ENCODE results near the gene ABCC10.
"Not testable (repeated sequence)": the region's sequence is repeated elsewhere in the genome, so short reads cannot be mapped to it uniquely, and the experiment has no call there.

Gene ABCC10

GRCh38 chr6:43412541-43412940, 14.8 kb upstream of the ABCC10 start:
- no peak for DNase-seq (ENCODE audit: low read depth)

- no peak for DNase-seq (ENCODE audit: low read depth)
These were observed 14.3 kb upstream of the ABCC10 start for GRCh38 chr6:43413002-43413401.

GRCh38 chr6:43415275-43415674, 12.1 kb upstream of the ABCC10 start:
- not testable (repeated sequence) for DNase-seq (ENCODE audit: low read depth)

- DNase-seq (ENCODE audit: low read depth) = no peak
These were observed 10.4 kb upstream of the ABCC10 start for GRCh38 chr6:43416935-43417334.

- DNase-seq (ENCODE audit: low read depth) = no peak
These were observed 7.2 kb upstream of the ABCC10 start for GRCh38 chr6:43420012-43420709.

- no peak for DNase-seq (ENCODE audit: low read depth)
These were observed 5.5 kb upstream of the ABCC10 start for GRCh38 chr6:43421831-43422230.

- not testable (repeated sequence) for DNase-seq (ENCODE audit: low read depth)
These were observed 2.3 kb upstream of the ABCC10 start for GRCh38 chr6:43425083-43425482.

- no peak for DNase-seq (ENCODE audit: low read depth)
These were observed 374 bp upstream of the ABCC10 start for GRCh38 chr6:43426928-43427405.

- no peak for DNase-seq (ENCODE audit: low read depth)
These were observed 800 bp downstream of the ABCC10 start for GRCh38 chr6:43428112-43428570.

GRCh38 chr6:43428874-43429273, 1.5 kb downstream of the ABCC10 start:
- no peak for DNase-seq (ENCODE audit: low read depth)

GRCh38 chr6:43432009-43432945, 4.9 kb downstream of the ABCC10 start:
- DNase-seq (ENCODE audit: low read depth) = no peak

- DNase-seq (ENCODE audit: low read depth) = no peak
These were observed 5.8 kb downstream of the ABCC10 start for GRCh38 chr6:43433148-43433547.

- DNase-seq (ENCODE audit: low read depth) = no peak
These were observed 6.9 kb downstream of the ABCC10 start for GRCh38 chr6:43434001-43434840.

- no peak for DNase-seq (ENCODE audit: low read depth)
These were observed 7.6 kb downstream of the ABCC10 start for GRCh38 chr6:43434943-43435342.

- DNase-seq (ENCODE audit: low read depth) = no peak
These were observed 8.5 kb downstream of the ABCC10 start for GRCh38 chr6:43435682-43436437.

GRCh38 chr6:43436577-43437282, 9.4 kb downstream of the ABCC10 start:
- no peak for DNase-seq (ENCODE audit: low read depth)

GRCh38 chr6:43437700-43438099, 10.4 kb downstream of the ABCC10 start:
- DNase-seq (ENCODE audit: low read depth) = no peak

GRCh38 chr6:43442935-43443334, 15.6 kb downstream of the ABCC10 start:
- DNase-seq (ENCODE audit: low read depth) = no peak

- no peak for DNase-seq (ENCODE audit: low read depth)
These were observed 16.7 kb downstream of the ABCC10 start for GRCh38 chr6:43444036-43444435.

- no peak for DNase-seq (ENCODE audit: low read depth)
These were observed 17.2 kb downstream of the ABCC10 start for GRCh38 chr6:43444582-43444981.

- no peak for DNase-seq (ENCODE audit: low read depth)
These were observed 18.2 kb downstream of the ABCC10 start for GRCh38 chr6:43445576-43445975.

Data from T follicular helper cell (primary cell).